HCT116 (cell line): ENCODE data around the gene CXCL8. TPM values are rescaled to one million over a fixed set of nuclear protein-coding genes. Genes with fewer than 3 reads are reported as not detected.

Experiments used
- ATAC-seq: fragments of 200-7000 bp; cut with Tn5 transposase; 2 replicates; pipeline ENCODE4 v1.9.1; 2020; ENCODE audit warnings: mild to moderate bottlenecking, moderate library complexity
- BruUV-seq: library from RNA; stranded (reverse); fragments of 400-500 nt; replicated peaks from 2 replicates; lab custom pipeline; 2021; lab: Mats Ljungman, UMichigan
- CTCF ChIA-PET: fragments of 300-600 bp; sonication (Branson Sonifier 250); formaldehyde crosslinking; loops from one replicate; lab custom pipeline; 2021; ENCODE audit warnings: antibody characterized with exemption; lab: Charles Lee
- POLR2A ChIA-PET: fragments of 300-600, 350-600 bp; sonication (Branson Sonifier 250); formaldehyde crosslinking; loops from one replicate; lab custom pipeline; 2021; ENCODE audit warnings: antibody characterized with exemption; lab: Charles Lee
- RAD21 ChIA-PET, 2 experiments: fragments of 300-600 bp; sonication (Branson Sonifier 250); formaldehyde crosslinking; loops; one replicate each; lab custom pipeline; 2023; ENCODE audit warnings: low total read pairs in 2 of 2; ENCODE audit not compliant: uncharacterized antibody in 2 of 2, unreplicated experiment in 2 of 2, low non-redundant PET in 1 of 2; lab: Charles Lee
- DNase-seq: peaks from one replicate; pipeline ENCODE4 v3.0.0-alpha.2; 2010; ENCODE audit warnings: low read depth, low spot score
- H2AFZ ChIP-seq: fragments of 200-600 bp; shearing (Covaris generic), sonication (generic); 2 replicates; pipeline ENCODE4 v1.6.1; 2017; ENCODE audit warnings: low read depth, mixed run types, mixed read lengths, antibody characterized with exemption, low read length; ENCODE audit not compliant: poor library complexity, severe bottlenecking
- H3K27ac ChIP-seq: 2 replicates; pipeline ENCODE4 v1.5.1; 2012; ENCODE audit warnings: low read depth, low read length
- H3K27me3 ChIP-seq: fragments of 200-600 bp; sonication (generic); 2 replicates; pipeline ENCODE4 v1.6.1; 2016; ENCODE audit warnings: mixed run types, low read length, mixed read lengths; ENCODE audit not compliant: insufficient read depth
- H3K36me3 ChIP-seq, 2 experiments: fragments of 200-500 bp in 1 of 2; fragments of 200-600 bp in 1 of 2; sonication (Bioruptor generic) in 1 of 2; sonication (generic) in 1 of 2; 2 replicates each; pipeline versions ENCODE4 v1.5.1 to v1.6.1; 2014 to 2016; ENCODE audit warnings: low read length in 2 of 2, inconsistent platforms in 1 of 2, mixed read lengths in 1 of 2, mixed run types in 1 of 2; ENCODE audit not compliant: insufficient read depth in 2 of 2, control insufficient read depth in 1 of 2
- H3K4me1 ChIP-seq, 2 experiments: fragments of 200-600 bp in 1 of 2; sonication (generic) in 1 of 2; 2 replicates each; pipeline versions ENCODE4 v1.5.1 to v1.6.1; 2012 to 2017; ENCODE audit warnings: low read length in 2 of 2, inconsistent platforms in 1 of 2, mild to moderate bottlenecking in 1 of 2, mixed read lengths in 1 of 2, mixed run types in 1 of 2, moderate library complexity in 1 of 2; ENCODE audit not compliant: insufficient read depth in 2 of 2, control insufficient read depth in 1 of 2
- H3K4me2 ChIP-seq: fragments of 200-600 bp; sonication (generic); 2 replicates; pipeline ENCODE4 v1.6.1; 2017; ENCODE audit warnings: mixed run types, low read length, mixed read lengths
- H3K4me3 ChIP-seq, 2 experiments: fragments of 200-600 bp in 1 of 2; sonication (generic) in 1 of 2; replicated peaks in 1 of 2; 2 replicates each; pipeline ENCODE4 v1.5.1; 2011 to 2016; ENCODE audit warnings: low read length in 2 of 2, control low read depth in 1 of 2, low read depth in 1 of 2, mild to moderate bottlenecking in 1 of 2, mixed read lengths in 1 of 2, mixed run types in 1 of 2
- H3K79me2 ChIP-seq: fragments of 200-600 bp; sonication (generic); 2 replicates; pipeline ENCODE4 v1.6.1; 2017; ENCODE audit warnings: mild to moderate bottlenecking, mixed run types, low read length, moderate library complexity, mixed read lengths; ENCODE audit not compliant: insufficient read depth
- H3K9ac ChIP-seq: fragments of 200-600 bp; sonication (generic); 2 replicates; pipeline ENCODE4 v1.6.1; 2016; ENCODE audit warnings: low read length, mixed read lengths
- H3K9me2 ChIP-seq: fragments of 200-600 bp; sonication (generic), shearing (Covaris generic); 2 replicates; pipeline ENCODE4 v1.6.1; 2017; ENCODE audit warnings: mixed run types, mild to moderate bottlenecking, moderate library complexity; ENCODE audit not compliant: insufficient read depth
- H3K9me3 ChIP-seq, 2 experiments: fragments of 200-500 bp in 1 of 2; fragments of 200-600 bp in 1 of 2; sonication (Bioruptor generic) in 1 of 2; sonication (generic) in 1 of 2; 2 replicates each; pipeline ENCODE4 v1.6.1; 2014 to 2017; ENCODE audit warnings: low read length in 2 of 2, mixed read lengths in 2 of 2, inconsistent platforms in 1 of 2, low read depth in 1 of 2, mild to moderate bottlenecking in 1 of 2, mixed run types in 1 of 2, moderate library complexity in 1 of 2; ENCODE audit not compliant: control insufficient read depth in 1 of 2, insufficient read depth in 1 of 2
- H4K20me1 ChIP-seq: fragments of 200-600 bp; sonication (generic), shearing (Covaris generic); 2 replicates; pipeline ENCODE4 v1.6.1; 2017; ENCODE audit warnings: mixed run types, mild to moderate bottlenecking, moderate library complexity; ENCODE audit not compliant: insufficient read depth
- CBX3 ChIP-seq: IDR thresholded peaks from 2 replicates; pipeline ENCODE4 v1.6.1; 2012; ENCODE audit warnings: low read depth
- CTCF ChIP-seq, 3 experiments: fragments of 200-600 bp in 1 of 3; sonication (generic) in 1 of 3; IDR thresholded peaks in 2 of 3; conservative IDR thresholded peaks in 1 of 3; 2 replicates each; pipeline ENCODE4 v1.5.1; 2012 to 2017; ENCODE audit warnings: low read depth in 2 of 3, low read length in 2 of 3, antibody characterized with exemption in 1 of 3, borderline replicate concordance in 1 of 3, control low read depth in 1 of 3, mild to moderate bottlenecking in 1 of 3, mixed read lengths in 1 of 3, mixed run types in 1 of 3, moderate library complexity in 1 of 3; ENCODE audit not compliant: insufficient read depth in 1 of 3
- ELF1 ChIP-seq: IDR thresholded peaks from 2 replicates; pipeline ENCODE4 v1.6.1; 2012; ENCODE audit warnings: low read depth, borderline replicate concordance
- EZH2phosphoT487 ChIP-seq: fragments of 200-600 bp; IDR thresholded peaks from 2 replicates; pipeline ENCODE4 v1.6.1; 2018; ENCODE audit warnings: antibody characterized with exemption, borderline replicate concordance
- FOSL1 ChIP-seq: IDR thresholded peaks from 2 replicates; pipeline ENCODE4 v1.6.1; 2012; ENCODE audit warnings: low read depth
- JUND ChIP-seq: IDR thresholded peaks from 2 replicates; pipeline ENCODE4 v1.6.1; 2012
- MAX ChIP-seq: IDR thresholded peaks from 2 replicates; pipeline ENCODE4 v1.6.1; 2012
- POLR2A ChIP-seq: IDR thresholded peaks from 2 replicates; pipeline ENCODE4 v1.7.0; 2011; ENCODE audit warnings: borderline replicate concordance; ENCODE audit not compliant: insufficient read depth, insufficient read length; ENCODE audit errors: extremely low read depth
- POLR2AphosphoS5 ChIP-seq: IDR thresholded peaks from 2 replicates; pipeline ENCODE4 v1.6.1; 2011; ENCODE audit warnings: mild to moderate bottlenecking, low read depth, low read length, moderate library complexity
- SP1 ChIP-seq: IDR thresholded peaks from 2 replicates; pipeline ENCODE4 v1.6.1; 2012; ENCODE audit warnings: low read depth
- TCF7L2 ChIP-seq: IDR thresholded peaks from 2 replicates; pipeline ENCODE4 v1.7.0; 2011; ENCODE audit warnings: borderline replicate concordance, inconsistent platforms; ENCODE audit not compliant: insufficient read depth, insufficient read length; ENCODE audit errors: extremely low read depth
- ZNF274 ChIP-seq: fragments of 200-500 bp; sonication (Bioruptor generic); IDR thresholded peaks from 2 replicates; pipeline ENCODE4 v1.6.1; 2014; ENCODE audit warnings: mild to moderate bottlenecking, low read depth, low read length, inconsistent platforms
- intact Hi-C: fragments of 100-400 bp; cut with micrococcal nuclease; formaldehyde crosslinking; loops from 2 replicates; pipeline ENCODE4 v1.10.0; 2022
- total RNA-seq: library from RNA; stranded (reverse); gene quantifications from one replicate; pipeline ENCODE4 v1.2.1, GENCODE V29; 2021; ENCODE audit not compliant: unreplicated experiment

Gene CXCL8
- total RNA-seq, 1 experiment from 2014 or later: 1.8 TPM

GRCh38 chr4:73763877-73764276 lies 23.5 kb downstream of the CXCL8 start:
- CTCF ChIA-PET: no interaction called here
- Histone ChIP-seq H4K20me1 (no peaks in the 10 kb centered on the region), H3K27me3 (no peaks in the 10 kb centered on the region), H3K4me1 (no peaks in the 10 kb centered on the region), H3K9me3 (no peaks in the 10 kb centered on the region), H3K36me3 (no peaks in the 10 kb centered on the region), H3K27ac (no peak overlapping the region), H3K4me3 (no peak overlapping the region), H2AFZ (no peak overlapping the region), H3K79me2 (no peaks in the 10 kb centered on the region), H3K9ac (no peak overlapping the region), H3K9me2 (no peaks in the 10 kb centered on the region), H3K4me2 (no peak overlapping the region)
- POLR2A ChIA-PET: no interaction called here
- RAD21 ChIA-PET: no interaction called here
- intact Hi-C loops: no loop called here
- no peak for ATAC-seq
- no peak for TF ChIP-seq TCF7L2
- DNase-seq: no peak
- no TSS peak for BruUV-seq

GRCh38 chr4:73764513-73764912 lies 24.1 kb downstream of the CXCL8 start:
- H3K27me3 ChIP-seq: no peaks in the 10 kb centered on the region
- no peaks in the 10 kb centered on the region for H3K9me3 ChIP-seq
- no peaks in the 10 kb centered on the region for H3K79me2 ChIP-seq
- no peak overlapping the region for H3K9ac ChIP-seq
- H3K4me3 ChIP-seq: no peak overlapping the region
- no peaks in the 10 kb centered on the region for H3K9me2 ChIP-seq
- H4K20me1 ChIP-seq: no peaks in the 10 kb centered on the region
- no TSS peak for BruUV-seq
- ATAC-seq: no peak
- POLR2A ChIA-PET: no interaction called here
- no peak overlapping the region for H3K27ac ChIP-seq
- intact Hi-C loops: no loop called here
- H2AFZ ChIP-seq: no peak overlapping the region
- RAD21 ChIA-PET: no interaction called here
- H3K4me2 ChIP-seq: no peak overlapping the region
- no peaks in the 10 kb centered on the region for H3K36me3 ChIP-seq
- DNase-seq: no peak
- CTCF ChIA-PET: no interaction called here
- H3K4me1 ChIP-seq: no peaks in the 10 kb centered on the region
- TF ChIP-seq EZH2phosphoT487: no peak
- TF ChIP-seq SP1: no peak
- TF ChIP-seq POLR2A: no peak
- TF ChIP-seq ELF1: no peak
- TF ChIP-seq CBX3: no peak
- no peak for TF ChIP-seq POLR2AphosphoS5
- no peak for TF ChIP-seq CTCF (IDR thresholded peaks at IDR 0.05 in 2 of 3, conservative IDR thresholded peaks at IDR 0.05 in 1 of 3; ENCODE audit: borderline replicate concordance in 1 of 3, insufficient read depth in 1 of 3, low read depth in 2 of 3, low read length in 2 of 3)
- no peak for TF ChIP-seq ZNF274
- no peak for TF ChIP-seq TCF7L2
- TF ChIP-seq JUND: no peak
- no peak for TF ChIP-seq MAX
- TF ChIP-seq FOSL1: no peak
